ENCODE measurements around the gene CDK8.

DNA sequence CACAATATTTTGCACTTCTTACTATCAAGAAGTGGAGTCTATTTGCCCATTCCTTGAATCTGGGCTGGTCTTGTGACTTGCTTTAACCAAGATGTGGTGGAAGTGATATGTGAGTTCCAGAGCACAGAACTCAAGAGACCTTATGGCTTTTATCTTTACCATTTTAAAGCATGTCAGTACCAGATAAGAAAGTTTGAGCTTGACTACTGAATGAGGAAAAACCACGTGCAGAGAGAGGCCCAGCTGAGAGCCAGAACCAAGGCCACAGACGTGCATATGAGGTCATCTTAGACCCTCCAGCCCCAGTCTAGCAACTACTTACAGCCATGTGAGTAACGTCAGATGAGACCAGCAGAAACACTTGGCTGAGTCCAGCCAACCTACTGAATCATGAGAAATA lies 6.3 kb upstream of the CDK8 start:
- TF ChIP-seq, protein P1, sequence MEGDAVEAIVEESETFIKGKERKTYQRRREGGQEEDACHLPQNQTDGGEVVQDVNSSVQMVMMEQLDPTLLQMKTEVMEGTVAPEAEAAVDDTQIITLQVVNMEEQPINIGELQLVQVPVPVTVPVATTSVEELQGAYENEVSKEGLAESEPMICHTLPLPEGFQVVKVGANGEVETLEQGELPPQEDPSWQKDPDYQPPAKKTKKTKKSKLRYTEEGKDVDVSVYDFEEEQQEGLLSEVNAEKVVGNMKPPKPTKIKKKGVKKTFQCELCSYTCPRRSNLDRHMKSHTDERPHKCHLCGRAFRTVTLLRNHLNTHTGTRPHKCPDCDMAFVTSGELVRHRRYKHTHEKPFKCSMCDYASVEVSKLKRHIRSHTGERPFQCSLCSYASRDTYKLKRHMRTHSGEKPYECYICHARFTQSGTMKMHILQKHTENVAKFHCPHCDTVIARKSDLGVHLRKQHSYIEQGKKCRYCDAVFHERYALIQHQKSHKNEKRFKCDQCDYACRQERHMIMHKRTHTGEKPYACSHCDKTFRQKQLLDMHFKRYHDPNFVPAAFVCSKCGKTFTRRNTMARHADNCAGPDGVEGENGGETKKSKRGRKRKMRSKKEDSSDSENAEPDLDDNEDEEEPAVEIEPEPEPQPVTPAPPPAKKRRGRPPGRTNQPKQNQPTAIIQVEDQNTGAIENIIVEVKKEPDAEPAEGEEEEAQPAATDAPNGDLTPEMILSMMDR (IDR thresholded peaks at IDR 0.05 in 4 of 5, conservative IDR thresholded peaks at IDR 0.05 in 1 of 5), result no peak
- no peak for TF ChIP-seq POLR2A (IDR thresholded peaks at IDR 0.05)
